HG03354 (cell line): ENCODE results near the gene PRICKLE4.

ENCODE experiments used
- ATAC-seq: cut with Tn5 transposase; IDR thresholded peaks from one replicate; pipeline ENCODE4 v1.9.1; 2021; ENCODE audit warnings: mild to moderate bottlenecking; ENCODE audit not compliant: unreplicated experiment, poor library complexity, severe bottlenecking

PRICKLE4 gene

GRCh38 chr6:41824571-41825569 lies 44.3 kb downstream of the PRICKLE4 start:
- no peak for ATAC-seq

DNA sequence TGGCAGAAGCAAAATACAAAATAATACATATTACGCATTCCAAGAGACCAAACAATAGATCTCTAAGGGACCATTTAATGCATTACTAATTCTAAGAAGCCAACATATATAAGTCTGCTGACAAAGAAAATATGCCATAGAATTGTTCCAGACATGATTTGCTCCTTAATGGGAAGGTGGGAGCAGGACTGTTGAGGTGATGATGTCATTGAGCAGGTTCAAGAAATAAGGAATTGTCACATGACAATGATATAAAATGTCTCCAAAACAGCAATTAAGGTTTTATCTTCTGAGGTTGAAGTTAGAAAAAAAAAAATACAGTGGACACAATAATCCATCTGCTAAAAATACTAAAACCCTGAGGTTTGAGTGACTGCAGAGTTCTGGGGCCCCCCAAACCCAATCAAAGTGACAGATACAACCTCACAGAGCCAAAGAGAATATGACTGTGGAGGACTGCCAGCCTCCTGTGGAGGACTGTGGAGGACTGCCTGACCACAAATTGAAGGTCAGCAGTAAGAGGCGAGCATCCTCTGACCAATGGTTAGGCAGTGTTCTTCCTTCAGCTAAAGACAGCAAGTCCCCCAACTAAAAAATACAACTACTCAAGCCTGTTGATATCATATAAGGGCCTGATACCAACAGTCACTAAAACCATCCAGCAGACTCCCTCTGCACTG lies 45.9 kb downstream of the PRICKLE4 start:
- no peak for ATAC-seq

GRCh38 chr6:41832263-41832662 lies 51.7 kb downstream of the PRICKLE4 start:
- ATAC-seq: no peak

GRCh38 chr6:41836022-41836659 lies 55.6 kb downstream of the PRICKLE4 start:
- ATAC-seq: no peak

- ATAC-seq: no peak
These were observed 56.1 kb downstream of the PRICKLE4 start for GRCh38 chr6:41836660-41837052.
